Stomach (tissue), 9 donors: ENCODE measurements around the gene STK11IP. TPM values are rescaled to one million over a fixed set of nuclear protein-coding genes. Genes with fewer than 3 reads are reported as not detected.

Experiments used
- DNase-seq, 2 donors: peaks; one replicate each; pipeline versions ENCODE4 v3.0.0 to v3.0.0-alpha.2; 2013 to 2019
- H3K27ac ChIP-seq, 5 donors: fragments of 200-600 bp in 4 of 5; sonication (generic) in 4 of 5; one replicate each; pipeline ENCODE4 v1.5.1; 2013 to 2019; ENCODE audit warnings: mild to moderate bottlenecking in 1 of 5, moderate library complexity in 1 of 5
- H3K27me3 ChIP-seq, 3 donors: fragments of 200-600 bp; sonication (generic); one replicate each; pipeline ENCODE4 v1.5.1; 2017 to 2019; ENCODE audit warnings: mixed run types in 1 of 3
- H3K36me3 ChIP-seq, 4 donors: fragments of 200-600 bp; sonication (generic); 1 replicate in 3 of 4; 2 replicates in 1 of 4; pipeline ENCODE4 v1.5.1; 2016 to 2019
- H3K4me1 ChIP-seq, 4 donors: fragments of 200-600 bp; sonication (generic); one replicate each; pipeline ENCODE4 v1.5.1; 2016 to 2019
- H3K4me3 ChIP-seq, 4 donors: fragments of 200-600 bp; sonication (generic) in 3 of 4; one replicate each; pipeline ENCODE4 v1.5.1; 2016 to 2019; ENCODE audit warnings: mild to moderate bottlenecking in 1 of 4
- H3K9me3 ChIP-seq, 4 donors: fragments of 200-600 bp; sonication (generic); one replicate each; pipeline ENCODE4 v1.5.1; 2016 to 2019
- CTCF ChIP-seq, 7 experiments: fragments of 450-650 bp in 4 of 7; fragments of 200-600 bp in 3 of 7; sonication (generic) in 3 of 7; IDR thresholded peaks; one replicate each; pipeline ENCODE4 v1.5.1; 2016 to 2019; ENCODE audit warnings: antibody characterized with exemption in 7 of 7, control low read depth in 2 of 7, mild to moderate bottlenecking in 1 of 7
- EP300 ChIP-seq: sonication (generic); formaldehyde crosslinking; IDR thresholded peaks from one replicate; pipeline ENCODE4 v1.6.1; 2017; ENCODE audit warnings: antibody characterized with exemption
- POLR2A ChIP-seq, 4 donors: fragments of 450-650 bp; IDR thresholded peaks; one replicate each; pipeline ENCODE4 v1.6.1; 2016; ENCODE audit warnings: antibody characterized with exemption in 4 of 4, control low read depth in 2 of 4, mild to moderate bottlenecking in 1 of 4, moderate library complexity in 1 of 4
- POLR2AphosphoS5 ChIP-seq, 3 donors: sonication (generic); formaldehyde crosslinking; IDR thresholded peaks; one replicate each; pipeline ENCODE4 v1.6.1; 2016; ENCODE audit warnings: antibody characterized with exemption in 3 of 3
- WGBS, 5 donors: extraction: QIAGEN DNeasy Blood & Tissue Kit in 3 of 5; methylation state at CpG; one replicate each; pipeline versions ENCODE4 v1.1.5 to v1.1.7; 2013 to 2018; 5-methylcytosine and 5-hydroxymethylcytosine counted together
- intact Hi-C: fragments of 100-400 bp; cut with DNase I; formaldehyde crosslinking; loops from one replicate; pipeline ENCODE4 v1.15.1; 2023; ENCODE audit warnings: low total_unique reads
- polyA plus RNA-seq, 3 donors: library from polyadenylated mRNA; stranded (reverse); fragments of 200-250 nt; gene quantifications; one replicate each; pipeline ENCODE4 v1.2.3, GENCODE V29; 2013
- total RNA-seq, 5 donors: library from RNA; depleted of rRNA; stranded (reverse); fragments of >200 nt; gene quantifications; one replicate each; pipeline versions ENCODE4 v1.1.0 to v1.2.3, GENCODE V29; 2014 to 2016
- donor health status: healthy with polysubstance abuse.
- donor health status: Bipolar disorder and iron deficiency.
- donor health status: healthy.

Gene STK11IP
- total and polyA plus RNA-seq, 8 donors: 6.8 to 89.5 (median 14.6) TPM

GRCh38 chr2:219622472-219622871 lies 24.8 kb downstream of the STK11IP start:
- Histone ChIP-seq H3K4me1 (peaks cover 0 to 5% (median 0%) of the 10 kb centered on the region in 4 donors), H3K36me3 (no peaks in the 10 kb centered on the region), H3K27ac (no peak overlapping the region), H3K27me3 (peaks cover 0 to 14% (median 7%) of the 10 kb centered on the region in 3 donors), H3K9me3 (no peaks in the 10 kb centered on the region), H3K4me3 (no peak overlapping the region)
- DNase-seq: no peak
- no peak for TF ChIP-seq EP300
- TF ChIP-seq CTCF (IDR thresholded peaks at IDR 0.05): no peak
- TF ChIP-seq POLR2AphosphoS5 (IDR thresholded peaks at IDR 0.05): no peak
- no peak for TF ChIP-seq POLR2A (IDR thresholded peaks at IDR 0.05)
- intact Hi-C loops: no loop called here
- 88 to 97% (median 94%) methylated on average over 2 of the region's 2 CpGs for WGBS, 5 donors

DNA sequence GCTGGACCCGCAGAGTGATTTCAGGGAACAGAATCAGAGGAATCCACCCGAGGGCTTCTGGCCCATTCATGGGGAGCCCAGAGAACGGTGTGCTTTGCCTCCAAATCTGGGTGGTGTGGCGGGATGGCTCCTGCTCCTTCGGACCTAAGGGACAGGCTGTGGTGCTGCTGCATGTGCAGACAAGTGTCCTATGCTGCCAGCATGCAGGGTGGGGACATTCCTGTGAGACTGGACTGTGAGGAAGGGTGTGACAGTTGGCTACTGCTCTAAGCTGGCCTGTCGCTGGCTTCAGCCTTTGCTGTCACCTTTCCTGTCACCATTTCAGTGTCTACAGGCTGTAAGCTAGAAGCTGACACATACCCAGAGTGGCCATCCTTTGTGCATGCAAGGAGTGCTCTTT lies 26.9 kb downstream of the STK11IP start:
- no peak for TF ChIP-seq POLR2A (IDR thresholded peaks at IDR 0.05)
- no peak for TF ChIP-seq EP300
- no peak for TF ChIP-seq POLR2AphosphoS5 (IDR thresholded peaks at IDR 0.05)
- TF ChIP-seq CTCF (IDR thresholded peaks at IDR 0.05): no peak
- Histone ChIP-seq H3K4me1 (peaks cover 6 to 16% (median 8%) of the 10 kb centered on the region in 4 donors), H3K27me3 (peaks cover 0 to 35% (median 23%) of the 10 kb centered on the region in 3 donors), H3K36me3 (no peaks in the 10 kb centered on the region), H3K4me3 (no peak overlapping the region), H3K9me3 (no peaks in the 10 kb centered on the region), H3K27ac (no peak overlapping the region)
- intact Hi-C loops: no loop called here
- no peak for DNase-seq
- WGBS, 5 donors: 78 to 93% (median 83%) methylated on average over 4 to 6 of the region's 6 CpGs

GRCh38 chr2:219625179-219625578 lies 27.5 kb downstream of the STK11IP start:
- WGBS, 5 donors: 92 to 97% (median 94%) methylated on average over 5 of the region's 5 CpGs
- Histone ChIP-seq H3K9me3 (no peaks in the 10 kb centered on the region), H3K36me3 (no peaks in the 10 kb centered on the region), H3K27me3 (peaks cover 0 to 35% (median 23%) of the 10 kb centered on the region in 3 donors), H3K4me1 (peaks cover 6 to 16% (median 8%) of the 10 kb centered on the region in 4 donors), H3K27ac (no peak overlapping the region), H3K4me3 (no peak overlapping the region)
- intact Hi-C loops: no loop called here
- TF ChIP-seq POLR2A (IDR thresholded peaks at IDR 0.05) (no peak), EP300 (no peak), POLR2AphosphoS5 (IDR thresholded peaks at IDR 0.05) (no peak), CTCF (IDR thresholded peaks at IDR 0.05) (no peak)
- no peak for DNase-seq

DNA sequence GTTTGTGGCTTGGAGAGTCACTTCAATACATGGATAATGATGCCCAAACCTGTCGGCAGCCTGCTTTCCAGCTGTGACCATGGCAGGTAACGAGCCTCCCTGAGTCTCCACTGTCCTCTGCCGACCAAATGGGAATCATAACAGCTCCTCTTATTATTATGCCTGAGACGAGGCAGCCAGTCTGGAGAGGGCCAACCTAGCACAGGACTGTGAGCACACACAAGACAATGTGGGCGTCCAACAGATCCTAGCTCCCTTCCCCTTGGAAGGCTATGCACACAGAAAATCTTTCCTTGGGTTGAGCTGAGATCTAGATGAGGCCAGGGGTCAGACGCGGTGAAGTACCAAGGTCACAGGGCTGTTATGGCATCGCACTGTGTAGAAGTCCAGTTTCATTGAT lies 28.9 kb downstream of the STK11IP start:
- H3K36me3 ChIP-seq: no peaks in the 10 kb centered on the region
- peaks cover 0 to 35% (median 23%) of the 10 kb centered on the region in 3 donors for H3K27me3 ChIP-seq
- WGBS, 5 donors: 74 to 90% (median 76%) methylated on average over 8 of the region's 8 CpGs
- no peak overlapping the region for H3K27ac ChIP-seq
- DNase-seq: no peak
- intact Hi-C loops: no loop called here
- H3K9me3 ChIP-seq: no peaks in the 10 kb centered on the region
- no peak overlapping the region for H3K4me3 ChIP-seq
- H3K4me1 ChIP-seq: peaks cover 6 to 16% (median 8%) of the 10 kb centered on the region in 4 donors
- TF ChIP-seq CTCF (IDR thresholded peaks at IDR 0.05): no peak
